Thyroid gland (tissue), 4 donors: ENCODE measurements around the gene CAGE1. TPM values are rescaled to one million over a fixed set of nuclear protein-coding genes. Genes with fewer than 3 reads are reported as not detected.

Experiments
- DNase-seq, 2 donors: peaks; one replicate each; pipeline ENCODE4 v3.0.0-alpha.2; 2019
- H3K27ac ChIP-seq, 3 donors: fragments of 200-600 bp; sonication (generic); 1 replicate in 2 of 3; 2 replicates in 1 of 3; pipeline ENCODE4 v1.5.1; 2016 to 2019; ENCODE audit warnings: mild to moderate bottlenecking in 1 of 3, moderate library complexity in 1 of 3
- H3K27me3 ChIP-seq: fragments of 200-600 bp; sonication (generic); one replicate; pipeline ENCODE4 v1.5.1; 2019
- H3K36me3 ChIP-seq, 2 donors: fragments of 200-600 bp; sonication (generic); one replicate each; pipeline ENCODE4 v1.5.1; 2016 to 2019
- H3K4me1 ChIP-seq, 2 donors: fragments of 200-600 bp; sonication (generic); one replicate each; pipeline ENCODE4 v1.5.1; 2017 to 2019
- H3K4me3 ChIP-seq, 3 donors: fragments of 200-600 bp; sonication (generic); replicated peaks in 1 of 3; 1 replicate in 2 of 3; 2 replicates in 1 of 3; pipeline ENCODE4 v1.5.1; 2016; ENCODE audit warnings: mild to moderate bottlenecking in 1 of 3
- H3K9me3 ChIP-seq: fragments of 200-600 bp; sonication (generic); one replicate; pipeline ENCODE4 v1.5.1; 2017
- CTCF ChIP-seq, 6 experiments: fragments of 200-600 bp in 3 of 6; fragments of 450-650 bp in 3 of 6; sonication (generic) in 3 of 6; IDR thresholded peaks; one replicate each; pipeline ENCODE4 v1.5.1; 2016 to 2019; ENCODE audit warnings: antibody characterized with exemption in 6 of 6, mild to moderate bottlenecking in 2 of 6, inconsistent platforms in 1 of 6, moderate library complexity in 1 of 6
- POLR2A ChIP-seq, 2 donors: fragments of 450-650 bp; IDR thresholded peaks; one replicate each; pipeline ENCODE4 v1.6.1; 2017; ENCODE audit warnings: antibody characterized with exemption in 2 of 2, mild to moderate bottlenecking in 2 of 2, moderate library complexity in 1 of 2
- WGBS, 2 donors: methylation state at CpG; one replicate each; pipeline ENCODE4 v1.1.5; 2017; 5-methylcytosine and 5-hydroxymethylcytosine counted together
- intact Hi-C: fragments of 100-400 bp; cut with DNase I; formaldehyde crosslinking; loops from one replicate; pipeline ENCODE4 v1.15.1; 2023
- total RNA-seq, 4 donors: library from RNA; depleted of rRNA; stranded (reverse); fragments of >200 nt; gene quantifications; one replicate each; pipeline ENCODE4 v1.2.3, GENCODE V29; 2016

CAGE1 gene
- total RNA-seq, 4 donors from 2014 or later = 0.20 TPM; not detected in 3

GRCh38 chr6:7309050-7309449 lies 80.5 kb downstream of the CAGE1 start:
- Histone ChIP-seq H3K9me3 (no peaks in the 10 kb centered on the region), H3K27ac (no peak overlapping the region), H3K4me3 (no peak overlapping the region), H3K27me3 (no peaks in the 10 kb centered on the region), H3K36me3 (peaks cover 6 to 24% of the 10 kb centered on the region in 2 donors), H3K4me1 (peaks cover 7 to 13% of the 10 kb centered on the region in 2 donors)
- TF ChIP-seq POLR2A (IDR thresholded peaks at IDR 0.05) (no peak), CTCF (IDR thresholded peaks at IDR 0.05) (no peak)
- DNase-seq = no peak
- intact Hi-C loops = no loop called here
- 77 to 97% methylated on average over 5 of the region's 5 CpGs for WGBS, 2 donors

- intact Hi-C loops = no loop called here
- Histone ChIP-seq H3K36me3 (peaks cover 7 to 33% of the 10 kb centered on the region in 2 donors), H3K4me1 (peaks cover 3 to 13% of the 10 kb centered on the region in 2 donors), H3K27me3 (no peaks in the 10 kb centered on the region), H3K27ac (no peak overlapping the region), H3K9me3 (no peaks in the 10 kb centered on the region), H3K4me3 (no peak overlapping the region)
- no peak for TF ChIP-seq CTCF (IDR thresholded peaks at IDR 0.05)
- no peak for TF ChIP-seq POLR2A (IDR thresholded peaks at IDR 0.05)
- 94 to 97% methylated on average over 5 of the region's 5 CpGs for WGBS, 2 donors
- DNase-seq = no peak
Measured at GRCh38 chr6:7307533-7307932, 82.0 kb downstream of the CAGE1 start.

- H3K27ac ChIP-seq = no peak overlapping the region
- TF ChIP-seq POLR2A (IDR thresholded peaks at IDR 0.05) (no peak), CTCF (IDR thresholded peaks at IDR 0.05) (no peak)
- H3K4me1 ChIP-seq = no peaks in the 10 kb centered on the region
- intact Hi-C loops = no loop called here
- DNase-seq = no peak
- H3K9me3 ChIP-seq = no peaks in the 10 kb centered on the region
- H3K36me3 ChIP-seq = peaks cover 31 to 54% of the 10 kb centered on the region in 2 donors
- 83 to 85% methylated on average over 1 of the region's 1 CpG for WGBS, 2 donors
- H3K27me3 ChIP-seq = no peaks in the 10 kb centered on the region
- no peak overlapping the region for H3K4me3 ChIP-seq
Measured at GRCh38 chr6:7304821-7305220, 84.7 kb downstream of the CAGE1 start.

GRCh38 chr6:7301702-7302101 lies 87.8 kb downstream of the CAGE1 start:
- WGBS, 2 donors = 88% methylated on average over 7 of the region's 7 CpGs
- DNase-seq = no peak
- intact Hi-C loops = no loop called here
- peaks cover 45 to 50% of the 10 kb centered on the region in 2 donors for H3K36me3 ChIP-seq
- no peaks in the 10 kb centered on the region for H3K27me3 ChIP-seq
- H3K4me1 ChIP-seq = no peaks in the 10 kb centered on the region
- no peak overlapping the region for H3K27ac ChIP-seq
- H3K4me3 ChIP-seq = no peak overlapping the region
- H3K9me3 ChIP-seq = no peaks in the 10 kb centered on the region
- TF ChIP-seq POLR2A (IDR thresholded peaks at IDR 0.05) = no peak
- no peak for TF ChIP-seq CTCF (IDR thresholded peaks at IDR 0.05)

GRCh38 chr6:7300926-7301325 lies 88.6 kb downstream of the CAGE1 start:
- Histone ChIP-seq H3K27ac (no peak overlapping the region), H3K36me3 (peaks cover 47 to 52% of the 10 kb centered on the region in 2 donors), H3K4me3 (no peak overlapping the region), H3K9me3 (no peaks in the 10 kb centered on the region), H3K4me1 (no peaks in the 10 kb centered on the region), H3K27me3 (no peaks in the 10 kb centered on the region)
- DNase-seq = no peak
- intact Hi-C loops = no loop called here
- WGBS, 2 donors = 85 to 93% methylated on average over 5 of the region's 5 CpGs
- TF ChIP-seq CTCF (IDR thresholded peaks at IDR 0.05) = no peak
- no peak for TF ChIP-seq POLR2A (IDR thresholded peaks at IDR 0.05)
